ENCODE results near the gene RARS2. TPM values are rescaled to one million over a fixed set of nuclear protein-coding genes. Genes with fewer than 3 reads are reported as not detected.

RARS2 gene, protein sequence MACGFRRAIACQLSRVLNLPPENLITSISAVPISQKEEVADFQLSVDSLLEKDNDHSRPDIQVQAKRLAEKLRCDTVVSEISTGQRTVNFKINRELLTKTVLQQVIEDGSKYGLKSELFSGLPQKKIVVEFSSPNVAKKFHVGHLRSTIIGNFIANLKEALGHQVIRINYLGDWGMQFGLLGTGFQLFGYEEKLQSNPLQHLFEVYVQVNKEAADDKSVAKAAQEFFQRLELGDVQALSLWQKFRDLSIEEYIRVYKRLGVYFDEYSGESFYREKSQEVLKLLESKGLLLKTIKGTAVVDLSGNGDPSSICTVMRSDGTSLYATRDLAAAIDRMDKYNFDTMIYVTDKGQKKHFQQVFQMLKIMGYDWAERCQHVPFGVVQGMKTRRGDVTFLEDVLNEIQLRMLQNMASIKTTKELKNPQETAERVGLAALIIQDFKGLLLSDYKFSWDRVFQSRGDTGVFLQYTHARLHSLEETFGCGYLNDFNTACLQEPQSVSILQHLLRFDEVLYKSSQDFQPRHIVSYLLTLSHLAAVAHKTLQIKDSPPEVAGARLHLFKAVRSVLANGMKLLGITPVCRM
- total RNA-seq (2014; rRNA removed) (12.7 and 14.8 TPM in 2 replicates), Bru-seq, nascent RNA (percentile 76 among the genes with signal in this experiment), BruChase-seq, experiment 1, labeled RNA remaining after a 6-hour chase (percentile 63 among the genes with signal in this experiment), BruChase-seq, experiment 2, labeled RNA remaining after a 2-hour chase (percentile 80 among the genes with signal in this experiment)
- long read RNA-seq, transcript RARS2-201 (20 exons, 1,818 nt): major isoform, 21 of 83 reads
- long read RNA-seq, partial matches to known transcripts: 13 of 83 reads
- long read RNA-seq, other reads (novel, unspliced or antisense): 49 of 83 reads

DNA sequence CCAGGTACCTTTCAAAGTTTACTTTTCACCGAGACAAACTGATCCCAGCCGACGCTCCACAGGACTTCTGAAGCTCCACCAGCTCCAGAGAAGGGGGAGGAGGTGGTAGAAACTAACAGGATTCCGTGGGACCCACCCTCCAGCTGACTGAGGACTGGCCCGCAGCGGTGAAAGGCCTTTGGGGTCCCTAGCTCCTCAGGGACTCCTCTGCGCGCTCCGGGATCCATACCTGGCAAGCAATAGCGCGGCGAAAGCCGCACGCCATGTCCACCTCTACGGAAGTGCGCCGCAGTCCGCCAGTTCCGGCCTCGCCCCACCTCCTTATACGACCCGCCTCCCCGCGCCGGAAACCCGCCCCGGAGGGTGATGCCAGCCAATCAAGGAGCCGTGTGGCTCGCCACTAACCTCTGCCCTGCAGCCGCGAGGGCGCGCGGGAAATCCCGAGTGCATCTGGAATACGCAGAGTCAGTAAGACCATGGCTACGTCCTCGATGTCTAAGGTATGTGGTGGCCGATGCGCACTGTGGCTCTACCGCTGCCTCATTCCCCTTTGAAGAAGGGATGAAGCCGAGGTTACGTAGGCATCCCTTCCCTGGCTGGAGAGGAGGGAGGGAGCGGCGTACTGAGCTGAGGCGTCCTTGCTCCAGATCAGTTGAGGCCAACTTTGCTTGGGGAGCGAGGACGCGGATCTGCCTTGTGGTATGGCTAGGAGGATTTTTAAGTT, at the start of gene RARS2, which contains the start of gene ORC3:
Gene RARS2 (minus strand): TSS at position 295 of the 724 bp plus-strand sequence. CDS start 30 bp downstream, at position 265.
Gene ORC3 (plus strand): TSS at position 443 of the 724 bp plus-strand sequence. CDS start 34 bp downstream, at position 477.
- DNase-seq (peak; percentile 92), ATAC-seq (peak; percentile 99)
- no peaks in the 10 kb centered on the region for H3F3A ChIP-seq (ENCODE audit: low read length, unreplicated experiment)
- H3K27ac ChIP-seq (ENCODE audit: low read length): peak within 1 kb of the TSS; percentile 34
- ChIA-PET POLR2A (ENCODE audit: unreplicated experiment) (interaction anchor here (0.6 kb wide), 2 partner anchors 110 to 436 kb away, joined by 3 to 6 read pairs; no protein-coding TSS in a partner anchor), CTCF (interaction anchor here (0.6 kb wide), 2 partner anchors 18 to 21 kb away, joined by 3 to 4 read pairs; no protein-coding TSS in a partner anchor)
- H4K20me1 ChIP-seq (ENCODE audit: low read length): no peaks in the 10 kb centered on the region
- peak within 1 kb of the TSS; percentile 94 for H3K4me2 ChIP-seq (ENCODE audit: low read length)
- TF ChIP-seq EZH2phosphoT487 (IDR thresholded peaks at IDR 0.05; ENCODE audit: borderline replicate concordance, low read length): no peak
- TF ChIP-seq EZH2 (IDR thresholded peaks at IDR 0.05; ENCODE audit: low read length, unreplicated experiment): no peak
- TF ChIP-seq, protein P1, sequence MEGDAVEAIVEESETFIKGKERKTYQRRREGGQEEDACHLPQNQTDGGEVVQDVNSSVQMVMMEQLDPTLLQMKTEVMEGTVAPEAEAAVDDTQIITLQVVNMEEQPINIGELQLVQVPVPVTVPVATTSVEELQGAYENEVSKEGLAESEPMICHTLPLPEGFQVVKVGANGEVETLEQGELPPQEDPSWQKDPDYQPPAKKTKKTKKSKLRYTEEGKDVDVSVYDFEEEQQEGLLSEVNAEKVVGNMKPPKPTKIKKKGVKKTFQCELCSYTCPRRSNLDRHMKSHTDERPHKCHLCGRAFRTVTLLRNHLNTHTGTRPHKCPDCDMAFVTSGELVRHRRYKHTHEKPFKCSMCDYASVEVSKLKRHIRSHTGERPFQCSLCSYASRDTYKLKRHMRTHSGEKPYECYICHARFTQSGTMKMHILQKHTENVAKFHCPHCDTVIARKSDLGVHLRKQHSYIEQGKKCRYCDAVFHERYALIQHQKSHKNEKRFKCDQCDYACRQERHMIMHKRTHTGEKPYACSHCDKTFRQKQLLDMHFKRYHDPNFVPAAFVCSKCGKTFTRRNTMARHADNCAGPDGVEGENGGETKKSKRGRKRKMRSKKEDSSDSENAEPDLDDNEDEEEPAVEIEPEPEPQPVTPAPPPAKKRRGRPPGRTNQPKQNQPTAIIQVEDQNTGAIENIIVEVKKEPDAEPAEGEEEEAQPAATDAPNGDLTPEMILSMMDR (conservative IDR thresholded peaks at IDR 0.05; ENCODE audit: low read depth, low read length): no peak
- no TSS peak for BruUV-seq (replicated peaks)
- H3K4me3 ChIP-seq (ENCODE audit: low read length): peak within 1 kb of the TSS; percentile 96
- H3K36me3 ChIP-seq (ENCODE audit: low read depth, low read length): no peaks in the 10 kb centered on the region; the same call in 1 of the 2 replicates
- H3K9ac ChIP-seq (ENCODE audit: low read length): peak within 1 kb of the TSS; percentile 94
- H3K27me3 ChIP-seq (ENCODE audit: low read length): no peaks in the 10 kb centered on the region
- intact Hi-C loops (cut with micrococcal nuclease): loop anchor here (2.0 to 5.0 kb wide), 2 partner anchors 111 to 1277 kb away; no protein-coding TSS in a partner anchor
- no peaks in the 10 kb centered on the region for H3K9me3 ChIP-seq (ENCODE audit: low read length)
- peaks cover 21% of the 10 kb centered on the region for H3K4me1 ChIP-seq (ENCODE audit: insufficient read depth, low read length)
- no peaks in the 10 kb centered on the region for H3K9me2 ChIP-seq (replicated peaks; ENCODE audit: low read length)
- H3K79me2 ChIP-seq (ENCODE audit: low read length): peaks cover 83% of the 10 kb centered on the region
- H2AFZ ChIP-seq (ENCODE audit: low read length): peak within 1 kb of the TSS; percentile 85

DNA sequence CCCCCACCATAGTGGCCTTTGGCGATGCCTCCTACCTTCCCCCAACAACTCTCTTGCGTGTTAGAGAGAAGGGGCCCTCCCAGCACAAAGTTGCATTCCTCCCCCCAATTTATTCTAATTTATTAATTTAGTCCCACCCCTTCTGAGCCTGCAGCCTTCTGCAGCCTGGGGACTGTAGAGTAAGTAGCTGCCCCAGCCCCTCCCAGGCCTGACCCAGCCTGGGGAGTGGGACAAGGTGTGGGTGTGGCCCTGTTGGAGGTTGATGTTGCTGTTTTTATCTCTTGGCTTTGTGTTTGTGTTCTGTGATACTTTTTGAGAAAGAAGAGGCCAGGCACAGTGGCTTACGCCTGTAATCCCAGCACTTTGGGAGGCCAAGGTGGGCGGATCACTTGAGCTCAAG, 49.6 kb upstream of the RARS2 start:
- Histone ChIP-seq H3K4me2 (ENCODE audit: low read length) (no peak overlapping the region), H2AFZ (ENCODE audit: low read length) (no peak overlapping the region), H3K4me3 (ENCODE audit: low read length) (no peak overlapping the region), H4K20me1 (ENCODE audit: low read length) (no peaks in the 10 kb centered on the region), H3K9me3 (ENCODE audit: low read length) (no peaks in the 10 kb centered on the region), H3K27ac (ENCODE audit: low read length) (no peak overlapping the region), H3F3A (ENCODE audit: low read length, unreplicated experiment) (no peaks in the 10 kb centered on the region), H3K4me1 (ENCODE audit: insufficient read depth, low read length) (no peaks in the 10 kb centered on the region), H3K79me2 (ENCODE audit: low read length) (no peaks in the 10 kb centered on the region), H3K9ac (ENCODE audit: low read length) (no peak overlapping the region), H3K9me2 (replicated peaks; ENCODE audit: low read length) (no peaks in the 10 kb centered on the region), H3K36me3 (ENCODE audit: low read depth, low read length) (peaks cover 3% of the 10 kb centered on the region), H3K27me3 (ENCODE audit: low read length) (no peaks in the 10 kb centered on the region)
- DNase-seq: no peak
- TF ChIP-seq EZH2 (IDR thresholded peaks at IDR 0.05; ENCODE audit: low read length, unreplicated experiment): no peak
- TF ChIP-seq EZH2phosphoT487 (IDR thresholded peaks at IDR 0.05; ENCODE audit: borderline replicate concordance, low read length): no peak
- TF ChIP-seq, protein P1 (conservative IDR thresholded peaks at IDR 0.05; ENCODE audit: low read depth, low read length): no peak
- intact Hi-C loops (cut with micrococcal nuclease): no loop called here
- ATAC-seq: no peak
- CTCF ChIA-PET: no interaction called here
- no TSS peak for BruUV-seq (replicated peaks)
- POLR2A ChIA-PET (ENCODE audit: unreplicated experiment): no interaction called here
